Neural crest cell (in vitro differentiated cells): ENCODE data around the gene EMILIN3. TPM values are rescaled to one million over a fixed set of nuclear protein-coding genes. Genes with fewer than 3 reads are reported as not detected.

ENCODE experiments used
- DNase-seq: peaks from one replicate; pipeline ENCODE4 v3.0.0; 2021; ENCODE audit warnings: low read depth, mixed read lengths, low spot score
- H3K27ac Mint-ChIP-seq: one replicate; pipeline ENCODE4 v1.8.0; 2021; ENCODE audit warnings: mild to moderate bottlenecking, mixed read lengths; ENCODE audit not compliant: unreplicated experiment
- H3K27me3 Mint-ChIP-seq: 2 replicates; pipeline ENCODE4 v1.8.0; 2021; ENCODE audit warnings: low read depth, mild to moderate bottlenecking, mixed read lengths
- H3K36me3 Mint-ChIP-seq: 2 replicates; pipeline ENCODE4 v1.8.0; 2021; ENCODE audit warnings: low read depth, mild to moderate bottlenecking, mixed read lengths
- H3K4me1 Mint-ChIP-seq: 2 replicates; pipeline ENCODE4 v1.8.0; 2021; ENCODE audit warnings: mixed read lengths
- H3K4me3 Mint-ChIP-seq: one replicate; pipeline ENCODE4 v1.8.0; 2021; ENCODE audit warnings: mild to moderate bottlenecking, mixed read lengths
- H3K9me3 Mint-ChIP-seq: 2 replicates; pipeline ENCODE4 v1.8.0; 2021; ENCODE audit warnings: mixed read lengths
- total RNA-seq: library from RNA; stranded (reverse); gene quantifications from 2 replicates; pipeline ENCODE4 v1.2.1, GENCODE V29; 2021
- TF ChIP-seq, protein P1 (sequence below): fragments of 200-600 bp; sonication (generic); conservative IDR thresholded peaks from 2 replicates; pipeline ENCODE4 v1.5.0; 2021; ENCODE audit warnings: antibody characterized with exemption, mild to moderate bottlenecking

Gene EMILIN3
- total RNA-seq, 1 donor from 2014 or later, result 6.9 TPM

DNA sequence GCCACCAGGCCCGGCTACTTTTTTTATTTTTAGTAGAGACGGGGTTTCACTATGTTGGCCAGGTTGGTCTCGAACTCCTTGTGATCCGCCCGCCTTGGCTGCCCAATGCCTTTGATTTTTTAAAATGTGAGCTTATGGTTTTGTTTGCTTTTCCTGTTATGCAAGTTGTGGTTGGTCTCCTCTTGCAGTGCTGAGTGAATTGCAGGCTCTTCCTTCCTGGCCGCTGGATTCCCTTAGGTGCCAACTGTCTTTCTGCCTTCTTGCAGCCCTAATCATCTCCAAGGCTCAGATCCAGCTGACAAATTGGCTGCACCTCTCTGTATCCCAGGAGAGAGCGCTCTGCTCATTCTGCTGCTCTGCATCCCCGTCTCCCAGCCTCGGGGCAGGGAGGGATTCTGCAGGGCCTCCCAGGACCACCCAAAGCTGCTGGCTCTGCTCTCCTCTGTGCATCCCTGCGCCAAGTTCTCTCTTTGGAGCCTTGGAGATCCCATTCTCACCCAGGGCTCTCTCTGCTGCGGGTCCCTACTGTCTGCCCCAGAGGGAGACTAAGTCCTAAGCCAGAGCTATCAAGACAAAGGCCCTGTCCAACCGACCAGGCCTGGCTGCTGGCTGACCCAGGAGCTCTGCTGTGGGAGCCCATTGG is 14.1 kb upstream of the EMILIN3 start:
- H3K4me1 Mint-ChIP-seq, result peaks cover 6% of the 10 kb centered on the region
- no peak overlapping the region for H3K4me3 Mint-ChIP-seq
- TF ChIP-seq, protein P1, sequence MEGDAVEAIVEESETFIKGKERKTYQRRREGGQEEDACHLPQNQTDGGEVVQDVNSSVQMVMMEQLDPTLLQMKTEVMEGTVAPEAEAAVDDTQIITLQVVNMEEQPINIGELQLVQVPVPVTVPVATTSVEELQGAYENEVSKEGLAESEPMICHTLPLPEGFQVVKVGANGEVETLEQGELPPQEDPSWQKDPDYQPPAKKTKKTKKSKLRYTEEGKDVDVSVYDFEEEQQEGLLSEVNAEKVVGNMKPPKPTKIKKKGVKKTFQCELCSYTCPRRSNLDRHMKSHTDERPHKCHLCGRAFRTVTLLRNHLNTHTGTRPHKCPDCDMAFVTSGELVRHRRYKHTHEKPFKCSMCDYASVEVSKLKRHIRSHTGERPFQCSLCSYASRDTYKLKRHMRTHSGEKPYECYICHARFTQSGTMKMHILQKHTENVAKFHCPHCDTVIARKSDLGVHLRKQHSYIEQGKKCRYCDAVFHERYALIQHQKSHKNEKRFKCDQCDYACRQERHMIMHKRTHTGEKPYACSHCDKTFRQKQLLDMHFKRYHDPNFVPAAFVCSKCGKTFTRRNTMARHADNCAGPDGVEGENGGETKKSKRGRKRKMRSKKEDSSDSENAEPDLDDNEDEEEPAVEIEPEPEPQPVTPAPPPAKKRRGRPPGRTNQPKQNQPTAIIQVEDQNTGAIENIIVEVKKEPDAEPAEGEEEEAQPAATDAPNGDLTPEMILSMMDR, result no peak
- no peaks in the 10 kb centered on the region for H3K9me3 Mint-ChIP-seq
- no peak for DNase-seq
- no peak overlapping the region for H3K27ac Mint-ChIP-seq
- peaks cover 2% of the 10 kb centered on the region for H3K27me3 Mint-ChIP-seq
- H3K36me3 Mint-ChIP-seq, result no peaks in the 10 kb centered on the region

- Mint-ChIP-seq H3K9me3 (no peaks in the 10 kb centered on the region), H3K4me3 (no peak overlapping the region), H3K36me3 (no peaks in the 10 kb centered on the region), H3K27ac (no peak overlapping the region), H3K4me1 (peaks cover 9% of the 10 kb centered on the region), H3K27me3 (peaks cover 2% of the 10 kb centered on the region)
- DNase-seq, result no peak
- TF ChIP-seq, protein P1, result no peak
Measured at GRCh38 chr20:41379551-41379950, 12.9 kb upstream of the EMILIN3 start.

- Mint-ChIP-seq H3K27ac (no peak overlapping the region), H3K27me3 (peaks cover 2% of the 10 kb centered on the region), H3K4me3 (no peak overlapping the region), H3K36me3 (no peaks in the 10 kb centered on the region), H3K9me3 (no peaks in the 10 kb centered on the region), H3K4me1 (peaks cover 21% of the 10 kb centered on the region)
- no peak for DNase-seq
- TF ChIP-seq, protein P1, result no peak
Measured at GRCh38 chr20:41377275-41377674, 10.7 kb upstream of the EMILIN3 start.

DNA sequence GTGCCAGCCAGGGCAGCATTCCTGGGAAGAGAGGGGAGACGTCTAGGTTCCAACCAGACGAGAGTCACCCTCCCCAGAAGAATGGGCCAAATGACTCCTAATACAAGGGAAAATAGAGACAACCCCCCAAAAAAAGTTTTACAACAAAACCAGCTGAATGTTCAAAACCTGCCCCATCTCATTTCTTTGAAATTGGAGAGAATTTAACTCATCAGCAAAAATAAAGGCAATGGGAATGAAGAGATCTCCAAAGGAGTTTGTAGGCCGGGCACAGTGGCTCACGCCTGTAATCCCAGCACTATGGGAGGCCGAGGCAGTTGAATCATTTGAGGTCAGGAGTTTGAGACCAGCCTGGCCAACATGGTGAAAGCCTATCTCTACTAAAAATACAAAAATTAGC is 9.7 kb upstream of the EMILIN3 start:
- H3K36me3 Mint-ChIP-seq, result no peaks in the 10 kb centered on the region
- peaks cover 21% of the 10 kb centered on the region for H3K4me1 Mint-ChIP-seq
- TF ChIP-seq, protein P1, result no peak
- no peak for DNase-seq
- H3K9me3 Mint-ChIP-seq, result no peaks in the 10 kb centered on the region
- peaks cover 2% of the 10 kb centered on the region for H3K27me3 Mint-ChIP-seq
- no peak overlapping the region for H3K4me3 Mint-ChIP-seq
- H3K27ac Mint-ChIP-seq, result no peak overlapping the region

DNA sequence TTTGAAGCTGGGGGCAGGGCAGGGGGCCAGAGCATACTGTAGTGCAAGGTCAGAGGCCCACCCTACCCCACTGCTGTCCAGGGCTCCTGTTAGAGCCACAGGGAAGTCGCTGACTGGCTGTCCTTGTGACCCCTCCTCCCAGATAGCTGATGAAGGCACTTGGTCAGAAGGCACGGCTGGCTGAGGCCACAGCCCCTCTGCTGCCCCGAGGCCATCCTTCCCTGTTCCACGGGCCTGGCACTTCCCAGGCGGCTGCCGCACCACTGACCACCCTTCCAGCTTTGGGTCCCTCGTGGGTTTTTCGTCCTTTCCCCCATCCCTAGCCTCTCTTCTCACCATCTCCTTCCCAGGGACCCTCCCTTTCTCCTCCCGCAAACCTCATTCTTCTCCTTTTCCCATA is 9.2 kb upstream of the EMILIN3 start:
- H3K9me3 Mint-ChIP-seq, result no peaks in the 10 kb centered on the region
- H3K27ac Mint-ChIP-seq, result no peak overlapping the region
- H3K4me1 Mint-ChIP-seq, result peaks cover 21% of the 10 kb centered on the region
- no peak for DNase-seq
- peaks cover 2% of the 10 kb centered on the region for H3K27me3 Mint-ChIP-seq
- TF ChIP-seq, protein P1, result no peak
- H3K4me3 Mint-ChIP-seq, result no peak overlapping the region
- H3K36me3 Mint-ChIP-seq, result no peaks in the 10 kb centered on the region
